NCI-H2196 treated with DMSO at 0.1 percent for 48 hours (cell line): ENCODE measurements around the gene ITGB1.
"Not testable (repeated sequence)": the region's sequence is repeated elsewhere in the genome, so short reads cannot be mapped to it uniquely, and the experiment has no call there.

Source experiments
- DNase-seq: peaks from one replicate; lab custom pipeline; 2025; ENCODE audit not compliant: unreplicated experiment; lab: John Stamatoyannopoulos, UW

ITGB1 gene

GRCh38 chr10:32958085-32959005 lies at the start of gene ITGB1:
ITGB1 (minus strand) TSS chr10:32958230; CDS start chr10:32935558, 22,672 bp downstream.
- peak; percentile 73 for DNase-seq

DNA sequence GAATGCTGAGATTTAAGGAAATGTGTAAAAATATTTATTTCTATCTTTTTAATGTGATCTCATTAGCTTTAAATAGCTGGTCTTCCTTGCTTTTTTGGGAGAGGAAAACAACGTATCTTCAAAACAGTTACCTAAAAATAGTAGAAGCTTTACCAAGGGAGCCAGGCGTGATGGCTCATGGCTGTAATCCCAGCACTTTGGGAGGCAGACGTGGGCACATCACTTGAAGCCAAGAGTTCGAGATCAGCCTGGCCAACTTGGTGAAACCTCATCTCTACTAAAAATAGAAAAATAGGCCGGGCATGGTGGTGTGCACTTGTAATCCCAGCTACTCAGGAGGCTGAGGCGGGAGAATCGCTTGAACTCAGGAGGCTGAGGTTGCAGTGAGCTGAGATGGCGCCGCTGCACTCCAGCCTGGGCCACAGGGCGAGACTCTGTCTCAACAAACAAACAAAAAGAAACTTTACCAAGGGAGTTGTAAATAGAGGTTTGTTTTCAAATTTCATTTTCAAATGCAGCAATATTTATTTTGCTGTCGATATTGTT lies 48.4 kb upstream of the ITGB1 start:
- no peak for DNase-seq

- no peak for DNase-seq
Measured at GRCh38 chr10:33005322-33006301, 47.6 kb upstream of the ITGB1 start.

DNA sequence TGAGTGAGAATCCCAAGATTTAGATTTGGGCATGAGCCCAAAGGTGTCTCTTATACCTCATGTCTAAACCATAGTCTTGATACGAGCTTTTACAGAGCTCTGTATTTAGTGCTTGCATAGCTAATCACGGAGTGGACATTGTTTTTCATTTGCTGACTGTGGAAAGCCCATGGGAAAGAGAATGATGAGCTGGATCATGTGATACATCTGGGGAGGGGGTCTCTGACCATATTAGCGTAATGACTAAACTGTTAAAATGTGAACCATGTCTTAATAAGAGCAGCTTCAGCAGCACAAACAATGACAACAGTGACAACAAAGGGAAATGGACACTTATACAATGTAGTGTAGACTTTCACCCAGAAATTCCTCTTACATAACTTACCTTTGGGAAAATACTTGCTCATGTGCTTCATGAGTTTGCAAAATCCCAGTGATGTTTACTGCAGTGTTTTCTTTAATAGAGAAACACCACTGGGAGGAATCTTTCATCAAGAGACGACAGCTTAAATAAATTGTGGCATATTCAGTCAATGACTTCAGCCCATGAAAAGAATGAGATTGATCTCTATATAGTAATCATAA lies 44.0 kb upstream of the ITGB1 start:
- DNase-seq, result no peak

DNA sequence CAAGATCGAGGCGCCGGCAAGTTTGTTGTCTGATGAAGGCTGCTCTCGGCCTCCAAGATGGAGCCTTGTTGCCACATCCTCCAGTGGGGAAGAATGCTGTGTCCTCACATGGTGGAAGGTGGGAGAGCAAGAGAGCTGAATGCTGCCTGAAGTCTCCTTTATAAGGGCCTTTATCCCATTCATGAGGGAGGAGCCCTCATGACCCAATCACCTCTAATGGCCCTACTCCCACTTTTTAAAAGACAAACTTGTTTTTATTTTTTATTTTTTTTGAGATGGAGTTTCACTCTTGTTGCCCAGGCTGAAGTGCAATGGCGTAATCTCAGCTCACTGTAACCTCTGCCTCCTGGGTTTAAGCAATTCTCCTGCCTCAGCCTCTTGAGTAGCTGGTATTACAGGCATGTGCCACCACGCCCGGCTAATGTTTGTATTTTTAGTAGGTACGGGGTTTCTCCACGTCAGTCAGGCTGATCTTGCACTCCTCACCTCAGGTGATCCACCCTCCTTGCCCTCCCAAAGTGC lies 40.1 kb upstream of the ITGB1 start:
- not testable (repeated sequence) for DNase-seq

- no peak for DNase-seq
Measured at GRCh38 chr10:32995751-32996150, 37.7 kb upstream of the ITGB1 start.

- DNase-seq, result no peak
Measured at GRCh38 chr10:32995066-32995622, 37.1 kb upstream of the ITGB1 start.

GRCh38 chr10:32994632-32995031 lies 36.6 kb upstream of the ITGB1 start:
- not testable (repeated sequence) for DNase-seq

- not testable (repeated sequence) for DNase-seq
Measured at GRCh38 chr10:32992310-32992709, 34.3 kb upstream of the ITGB1 start.

- DNase-seq, result no peak
Measured at GRCh38 chr10:32990811-32991210, 32.8 kb upstream of the ITGB1 start.

GRCh38 chr10:32988604-32989003 lies 30.6 kb upstream of the ITGB1 start:
- no peak for DNase-seq

GRCh38 chr10:32987172-32987571 lies 29.1 kb upstream of the ITGB1 start:
- DNase-seq, result no peak

GRCh38 chr10:32985775-32986350 lies 27.8 kb upstream of the ITGB1 start:
- no peak for DNase-seq

DNA sequence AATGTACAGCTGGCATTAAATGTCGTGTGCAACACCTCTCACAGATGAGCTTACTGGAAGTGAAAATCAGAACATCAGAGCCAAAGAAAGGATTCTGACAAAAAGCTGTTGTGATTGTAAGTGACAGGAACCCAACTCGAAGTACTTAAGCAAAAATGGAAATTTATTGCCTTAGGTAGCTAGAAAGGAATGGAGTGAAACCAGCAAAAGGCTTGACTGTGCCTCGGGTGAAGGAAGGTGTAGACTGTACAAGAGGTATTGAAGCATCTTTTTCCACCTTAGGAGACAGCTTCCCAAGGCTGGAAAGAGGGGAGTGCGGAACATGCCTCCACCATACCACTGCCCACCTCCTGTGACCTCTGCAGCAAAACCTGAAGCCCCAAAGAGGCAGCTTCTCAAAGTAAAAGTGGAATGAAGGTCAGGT lies 27.3 kb upstream of the ITGB1 start:
- DNase-seq, result no peak

DNA sequence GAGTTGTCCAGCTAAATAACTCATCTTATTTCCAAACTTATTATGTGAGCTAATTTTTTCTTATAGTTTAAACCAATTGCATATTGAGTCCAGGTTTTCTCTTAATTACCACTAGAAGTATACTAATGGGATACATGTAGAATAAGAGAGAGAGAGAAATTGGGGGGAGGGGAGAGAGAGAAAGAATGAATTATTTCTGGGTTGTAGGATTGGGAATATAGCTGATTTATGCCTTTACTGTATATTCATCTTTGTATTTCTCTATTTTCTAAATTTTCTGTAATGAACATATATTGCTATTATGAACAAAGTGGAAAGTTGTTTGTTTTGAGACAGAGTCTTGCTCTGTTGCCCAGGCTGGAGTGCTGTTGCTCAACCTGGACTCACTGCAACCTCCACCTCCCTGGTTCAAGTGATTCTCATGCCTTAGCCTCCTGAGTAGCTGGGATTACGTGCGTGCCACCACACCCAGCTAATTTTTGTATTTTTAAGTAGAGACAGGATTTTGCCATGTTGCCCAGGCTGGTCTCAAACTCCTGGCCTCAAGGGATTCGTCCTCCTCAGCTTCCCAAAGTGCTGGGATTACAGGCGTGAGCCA lies 26.1 kb upstream of the ITGB1 start:
- no peak for DNase-seq

GRCh38 chr10:32982911-32983909 lies 25.2 kb upstream of the ITGB1 start:
- no peak for DNase-seq

GRCh38 chr10:32982293-32982709 lies 24.3 kb upstream of the ITGB1 start:
- DNase-seq, result no peak

- no peak for DNase-seq
Measured at GRCh38 chr10:32981760-32982159, 23.7 kb upstream of the ITGB1 start.
